Measurements from ENCODE around the gene KRT71.

- TF ChIP-seq CTCF (conservative IDR thresholded peaks at IDR 0.05; ENCODE audit: low read length) (no peak), EZH2phosphoT487 (IDR thresholded peaks at IDR 0.05; ENCODE audit: borderline replicate concordance, low read depth, low read length) (no peak)
These were observed 10.1 kb downstream of the KRT71 start for GRCh38 chr12:52542785-52543318.
